Upper lobe of left lung (tissue), 6 donors: ENCODE data around the gene KCTD1. TPM values are rescaled to one million over a fixed set of nuclear protein-coding genes. Genes with fewer than 3 reads are reported as not detected.

ENCODE experiments used
- ATAC-seq, 2 donors: fragments of 200-7000 bp; cut with Tn5 transposase; one replicate each; pipeline ENCODE4 v1.9.1; 2022; ENCODE audit warnings: mild to moderate bottlenecking in 2 of 2, moderate library complexity in 2 of 2; ENCODE audit not compliant: low FRiP score in 2 of 2
- DNase-seq, 2 donors: peaks; one replicate each; pipeline ENCODE4 v3.0.0-alpha.2; 2019 to 2020
- H3K27ac ChIP-seq, 4 donors: fragments of 200-600 bp; sonication (generic); one replicate each; pipeline ENCODE4 v1.5.1; 2016 to 2019
- H3K27me3 ChIP-seq, 4 donors: fragments of 200-600 bp; sonication (generic); one replicate each; pipeline ENCODE4 v1.5.1; 2017 to 2019
- H3K36me3 ChIP-seq, 4 donors: fragments of 200-600 bp; sonication (generic); one replicate each; pipeline ENCODE4 v1.5.1; 2016 to 2019
- H3K4me1 ChIP-seq, 4 donors: fragments of 200-600 bp; sonication (generic); one replicate each; pipeline ENCODE4 v1.5.1; 2018 to 2019
- H3K4me3 ChIP-seq, 4 donors: fragments of 200-600 bp; sonication (generic); one replicate each; pipeline ENCODE4 v1.5.1; 2017 to 2019; ENCODE audit warnings: mild to moderate bottlenecking in 2 of 4, moderate library complexity in 1 of 4
- H3K9me3 ChIP-seq, 4 donors: fragments of 200-600 bp; sonication (generic); one replicate each; pipeline ENCODE4 v1.5.1; 2018 to 2019
- EP300 ChIP-seq, 4 donors: sonication (generic); formaldehyde crosslinking; IDR thresholded peaks; one replicate each; pipeline ENCODE4 v1.5.1; 2017; ENCODE audit warnings: antibody characterized with exemption in 4 of 4, control low read depth in 2 of 4
- POLR2A ChIP-seq, 4 donors: fragments of 450-650 bp; IDR thresholded peaks; one replicate each; pipeline ENCODE4 v1.5.1; 2016 to 2017; ENCODE audit warnings: antibody characterized with exemption in 4 of 4, mild to moderate bottlenecking in 2 of 4
- POLR2AphosphoS5 ChIP-seq, 2 donors: sonication (generic); formaldehyde crosslinking; IDR thresholded peaks; one replicate each; pipeline ENCODE4 v1.5.1; 2017; ENCODE audit warnings: antibody characterized with exemption in 2 of 2
- WGBS, 2 donors: methylation state at CpG; one replicate each; pipeline ENCODE4 v1.1.5; 2017 to 2018; 5-methylcytosine and 5-hydroxymethylcytosine counted together
- total RNA-seq, 6 donors: library from RNA; depleted of rRNA in 4 of 6; stranded (reverse); fragments of >200 nt in 4 of 6; gene quantifications; one replicate each; pipeline versions ENCODE4 v1.1.0 to v1.2.1, GENCODE V29; 2016 to 2021
- TF ChIP-seq, protein P1 (sequence below), 6 experiments: fragments of 450-650 bp in 4 of 6; fragments of 200-600 bp in 2 of 6; sonication (generic) in 2 of 6; IDR thresholded peaks; one replicate each; pipeline ENCODE4 v1.5.1; 2016 to 2019; ENCODE audit warnings: antibody characterized with exemption in 6 of 6
- donor health status: DM: no; HTN: no; CAD: no; lungs with moderate emphysema.
- donor health status: DM: no; HTN: yes; CAD: no; lungs with severe emphysema.

KCTD1 gene
- total RNA-seq, 6 donors from 2014 or later = 5.8 to 22.3 (median 14.1) TPM

DNA sequence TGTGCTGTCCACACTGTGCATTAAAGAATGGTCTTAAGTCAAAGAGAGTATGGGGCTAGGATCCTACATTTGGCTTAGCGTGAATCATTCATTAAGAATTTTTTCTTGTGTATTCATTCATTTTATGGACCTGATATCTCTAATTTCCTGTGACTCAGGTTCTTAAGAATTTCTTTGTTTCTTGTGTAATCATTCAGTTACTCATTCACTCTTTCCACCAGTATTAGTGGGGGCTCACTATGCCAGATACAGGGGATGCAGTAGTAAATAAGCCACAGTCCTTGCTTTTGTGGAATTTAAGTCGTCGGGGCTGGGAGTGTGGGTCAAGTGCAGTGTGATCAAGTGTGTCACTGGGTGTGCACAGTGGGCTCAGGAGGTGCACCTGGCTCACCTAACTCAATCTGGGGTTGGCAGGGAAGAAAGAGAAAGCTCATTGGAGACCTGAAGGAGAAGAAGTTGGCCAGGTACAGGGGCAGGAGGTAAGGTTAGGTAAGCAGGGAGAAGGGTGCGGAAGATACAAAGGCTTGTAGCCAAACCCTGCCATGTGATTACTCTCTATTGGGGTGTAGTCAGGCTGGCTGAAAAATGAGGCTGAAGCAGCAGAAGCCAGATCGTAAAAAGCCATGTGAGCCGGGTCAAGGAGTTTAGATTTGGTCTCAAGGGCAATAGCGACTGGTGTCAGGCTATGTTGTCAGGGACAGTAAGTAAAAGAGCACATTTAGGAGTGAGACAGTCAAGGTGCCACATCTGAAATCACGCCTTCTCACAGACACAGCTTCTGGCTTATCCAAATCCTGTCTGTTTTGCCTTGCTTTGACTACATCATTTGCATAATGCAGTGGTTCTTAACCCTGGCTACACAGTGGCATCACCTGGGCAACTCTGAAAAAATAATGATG is 67.2 kb downstream of the KCTD1 start:
- no peaks in the 10 kb centered on the region for H3K9me3 ChIP-seq
- TF ChIP-seq POLR2A (IDR thresholded peaks at IDR 0.05) = no peak
- TF ChIP-seq, protein P1, sequence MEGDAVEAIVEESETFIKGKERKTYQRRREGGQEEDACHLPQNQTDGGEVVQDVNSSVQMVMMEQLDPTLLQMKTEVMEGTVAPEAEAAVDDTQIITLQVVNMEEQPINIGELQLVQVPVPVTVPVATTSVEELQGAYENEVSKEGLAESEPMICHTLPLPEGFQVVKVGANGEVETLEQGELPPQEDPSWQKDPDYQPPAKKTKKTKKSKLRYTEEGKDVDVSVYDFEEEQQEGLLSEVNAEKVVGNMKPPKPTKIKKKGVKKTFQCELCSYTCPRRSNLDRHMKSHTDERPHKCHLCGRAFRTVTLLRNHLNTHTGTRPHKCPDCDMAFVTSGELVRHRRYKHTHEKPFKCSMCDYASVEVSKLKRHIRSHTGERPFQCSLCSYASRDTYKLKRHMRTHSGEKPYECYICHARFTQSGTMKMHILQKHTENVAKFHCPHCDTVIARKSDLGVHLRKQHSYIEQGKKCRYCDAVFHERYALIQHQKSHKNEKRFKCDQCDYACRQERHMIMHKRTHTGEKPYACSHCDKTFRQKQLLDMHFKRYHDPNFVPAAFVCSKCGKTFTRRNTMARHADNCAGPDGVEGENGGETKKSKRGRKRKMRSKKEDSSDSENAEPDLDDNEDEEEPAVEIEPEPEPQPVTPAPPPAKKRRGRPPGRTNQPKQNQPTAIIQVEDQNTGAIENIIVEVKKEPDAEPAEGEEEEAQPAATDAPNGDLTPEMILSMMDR (IDR thresholded peaks at IDR 0.05) = no peak
- no peak for TF ChIP-seq EP300 (IDR thresholded peaks at IDR 0.05)
- TF ChIP-seq POLR2AphosphoS5 (IDR thresholded peaks at IDR 0.05) = no peak
- ATAC-seq (peak; percentile 29 to 35), DNase-seq (no peak)
- WGBS, 2 donors = 82 to 83% methylated on average over 8 of the region's 8 CpGs
- H3K36me3 ChIP-seq = no peaks in the 10 kb centered on the region
- H3K4me3 ChIP-seq = no peak overlapping the region
- H3K27me3 ChIP-seq = no peaks in the 10 kb centered on the region
- H3K4me1 ChIP-seq = no peaks in the 10 kb centered on the region
- H3K27ac ChIP-seq = no peak overlapping the region

DNA sequence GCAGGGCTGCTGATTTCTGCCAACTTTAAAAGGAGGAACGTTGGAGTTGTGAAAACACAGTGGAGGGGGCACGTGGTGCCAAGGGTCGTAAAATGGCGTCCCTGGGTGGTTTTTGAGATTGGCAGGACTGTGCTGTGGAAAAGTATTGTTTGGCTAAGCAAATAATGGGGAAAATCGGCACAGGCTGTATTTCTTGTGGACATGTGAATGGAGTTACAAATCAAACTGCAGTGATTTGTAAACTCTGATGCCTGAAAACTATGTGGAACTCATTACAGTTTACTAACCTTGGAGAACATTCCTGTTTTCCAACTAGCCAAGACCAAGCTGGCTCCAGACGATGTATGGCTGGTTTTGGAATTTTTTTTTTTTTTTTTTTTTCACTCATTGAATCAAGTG is 68.7 kb downstream of the KCTD1 start:
- Histone ChIP-seq H3K36me3 (no peaks in the 10 kb centered on the region), H3K4me1 (no peaks in the 10 kb centered on the region), H3K4me3 (no peak overlapping the region), H3K9me3 (no peaks in the 10 kb centered on the region), H3K27ac (no peak overlapping the region), H3K27me3 (no peaks in the 10 kb centered on the region)
- TF ChIP-seq, protein P1 (IDR thresholded peaks at IDR 0.05) = no peak
- TF ChIP-seq POLR2AphosphoS5 (IDR thresholded peaks at IDR 0.05) (no peak), POLR2A (IDR thresholded peaks at IDR 0.05) (no peak)
- 65 to 74% methylated on average over 6 of the region's 6 CpGs for WGBS, 2 donors
- DNase-seq (no peak), ATAC-seq (no peak)

DNA sequence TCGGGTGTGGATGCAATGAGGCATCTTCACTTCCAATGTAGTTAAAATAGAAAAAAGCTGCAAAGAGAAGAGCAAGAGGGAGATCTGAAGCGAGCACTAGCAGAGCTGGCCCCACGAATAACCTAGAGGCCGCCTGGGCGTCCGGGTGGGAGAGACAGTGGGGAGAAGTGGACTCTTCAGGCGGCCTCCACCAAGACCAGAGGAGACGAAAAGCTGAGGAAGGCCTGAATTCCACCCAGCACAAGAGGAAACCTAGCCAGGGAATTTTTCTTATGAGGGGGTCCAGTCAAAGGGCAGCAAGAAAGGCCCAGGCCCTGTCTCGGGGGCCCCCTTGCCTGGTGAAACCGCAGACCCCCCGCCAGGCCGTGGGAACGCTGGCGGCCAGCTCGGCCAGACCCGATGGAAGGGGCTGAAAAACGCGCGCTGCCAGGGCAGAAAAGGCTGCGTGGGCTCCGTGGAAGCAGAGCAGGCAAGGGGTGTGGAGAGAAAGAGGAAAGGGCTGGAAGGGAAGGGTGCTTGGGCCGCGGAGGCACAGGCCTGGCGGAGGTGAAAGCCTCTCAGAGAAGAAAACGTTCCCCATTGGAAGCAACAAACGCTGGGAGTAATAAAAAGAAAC is 69.2 kb downstream of the KCTD1 start:
- Histone ChIP-seq H3K4me3 (no peak overlapping the region), H3K27ac (no peak overlapping the region), H3K4me1 (no peaks in the 10 kb centered on the region), H3K36me3 (no peaks in the 10 kb centered on the region), H3K27me3 (no peaks in the 10 kb centered on the region), H3K9me3 (no peaks in the 10 kb centered on the region)
- WGBS, 2 donors = 86 to 87% methylated on average over 25 of the region's 26 CpGs
- ATAC-seq = no peak
- peak in 1 of 2 donors; percentile 52 for DNase-seq
- no peak for TF ChIP-seq POLR2AphosphoS5 (IDR thresholded peaks at IDR 0.05)
- no peak for TF ChIP-seq POLR2A (IDR thresholded peaks at IDR 0.05)
- no peak for TF ChIP-seq EP300 (IDR thresholded peaks at IDR 0.05)
- TF ChIP-seq, protein P1 (IDR thresholded peaks at IDR 0.05) = no peak

DNA sequence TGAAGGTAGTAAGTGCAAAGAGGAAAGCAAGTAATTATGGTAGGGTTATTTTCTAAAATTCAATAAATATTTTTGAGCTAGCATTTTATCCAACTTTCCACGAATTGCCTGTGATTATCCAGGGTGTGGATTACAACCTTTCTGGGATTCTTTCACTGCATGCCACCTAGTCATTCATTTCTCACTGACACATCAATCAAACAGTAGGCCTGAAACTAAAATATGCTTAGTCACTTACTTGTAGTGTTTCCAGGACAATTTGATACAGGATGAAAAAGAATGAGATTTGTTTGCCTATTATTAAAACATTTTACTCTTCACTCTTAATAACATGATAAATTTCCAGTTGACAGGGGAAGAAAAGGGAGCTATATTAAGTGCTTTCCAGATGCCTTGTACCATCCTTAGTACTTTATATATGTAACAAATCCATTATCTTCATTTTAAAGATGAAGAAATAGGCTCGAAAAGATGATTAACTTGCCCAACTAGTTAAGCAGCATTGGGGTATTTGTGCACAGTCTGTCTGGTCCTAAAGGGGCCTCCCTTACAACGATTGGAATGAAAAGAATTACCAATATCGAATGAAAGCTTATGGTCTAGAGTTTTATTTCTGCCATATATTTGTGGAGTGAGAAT is 70.4 kb downstream of the KCTD1 start:
- no peaks in the 10 kb centered on the region for H3K27me3 ChIP-seq
- no peaks in the 10 kb centered on the region for H3K4me1 ChIP-seq
- DNase-seq (no peak), ATAC-seq (no peak)
- H3K27ac ChIP-seq = no peak overlapping the region
- TF ChIP-seq EP300 (IDR thresholded peaks at IDR 0.05) (no peak), POLR2AphosphoS5 (IDR thresholded peaks at IDR 0.05) (no peak), POLR2A (IDR thresholded peaks at IDR 0.05) (no peak)
- TF ChIP-seq, protein P1 (IDR thresholded peaks at IDR 0.05) = no peak
- H3K4me3 ChIP-seq = no peak overlapping the region
- H3K9me3 ChIP-seq = no peaks in the 10 kb centered on the region
- 75 to 79% methylated on average over 4 of the region's 4 CpGs for WGBS, 2 donors
- H3K36me3 ChIP-seq = no peaks in the 10 kb centered on the region
